GM12801 (cell line): ENCODE measurements around the gene KLHL5.

Experiments used
- CTCF ChIP-seq: IDR thresholded peaks from one replicate; pipeline ENCODE4 v1.5.1; 2011; ENCODE audit warnings: control low read depth; ENCODE audit not compliant: insufficient read length; ENCODE audit errors: extremely low read depth

The KLHL5 gene

GRCh38 chr4:39133623-39134022 is 71.6 kb downstream of the KLHL5 start:
- TF ChIP-seq CTCF = no peak

- no peak for TF ChIP-seq CTCF
Observed at GRCh38 chr4:39134683-39135306, 72.8 kb downstream of the KLHL5 start.

DNA sequence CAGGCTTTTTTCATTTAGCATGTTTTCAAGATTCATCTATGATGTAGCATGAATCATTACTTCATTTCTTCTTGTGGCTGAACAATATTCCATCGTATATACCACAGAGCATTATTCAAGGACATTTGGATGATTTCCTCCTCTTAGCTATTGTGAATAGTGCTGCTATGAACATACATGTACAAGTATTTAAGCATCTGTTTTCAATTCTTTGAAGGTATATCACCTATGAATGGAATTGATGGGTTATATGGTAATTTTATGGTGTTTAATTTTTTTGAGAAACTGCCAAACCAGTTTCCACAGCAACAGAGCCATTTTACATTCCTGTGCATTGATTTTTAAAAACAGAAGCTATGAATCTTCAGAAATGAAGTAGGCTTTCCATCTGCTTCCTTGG is 84.2 kb downstream of the KLHL5 start:
- TF ChIP-seq CTCF = no peak

DNA sequence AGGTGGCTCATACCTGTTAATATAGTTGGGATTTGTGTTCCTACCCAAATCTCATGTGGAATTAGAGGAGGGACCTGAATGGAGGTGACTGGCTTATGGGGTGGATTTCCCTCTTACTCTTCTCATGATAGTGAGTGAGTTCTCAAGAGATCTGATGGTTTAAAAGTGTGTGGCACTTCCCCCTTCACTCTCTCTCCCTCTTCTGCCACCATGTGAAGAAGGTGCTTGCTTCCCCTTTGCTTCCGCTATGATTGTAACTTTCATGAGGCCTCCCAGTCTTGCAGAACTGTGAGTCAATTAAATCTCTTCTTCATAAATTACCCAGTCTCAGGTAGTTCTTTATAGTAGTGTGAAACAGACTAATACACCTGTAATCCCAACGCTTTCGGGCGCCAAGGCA is 92.0 kb downstream of the KLHL5 start:
- no peak for TF ChIP-seq CTCF

DNA sequence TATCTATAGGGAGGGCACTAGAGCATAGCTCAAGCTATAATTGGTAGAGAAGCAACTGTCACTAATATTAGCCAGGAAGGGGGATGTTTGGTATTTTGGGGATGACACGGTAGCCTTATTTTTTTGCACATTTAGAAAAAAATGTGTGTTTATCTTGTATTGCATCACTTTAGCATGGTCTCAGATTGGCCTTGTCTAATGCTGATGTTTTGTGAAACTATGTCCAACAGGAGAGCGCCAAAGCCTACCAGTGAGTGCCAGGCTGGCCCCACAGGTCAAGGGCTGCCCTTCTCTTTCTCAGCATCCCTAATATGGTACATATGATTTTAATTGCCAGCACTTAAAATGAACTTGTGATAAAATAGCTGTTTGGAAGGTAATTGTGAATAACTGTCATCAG is 95.5 kb downstream of the KLHL5 start:
- TF ChIP-seq CTCF = no peak

GRCh38 chr4:39166177-39166576 is 104.1 kb downstream of the KLHL5 start:
- no peak for TF ChIP-seq CTCF

DNA sequence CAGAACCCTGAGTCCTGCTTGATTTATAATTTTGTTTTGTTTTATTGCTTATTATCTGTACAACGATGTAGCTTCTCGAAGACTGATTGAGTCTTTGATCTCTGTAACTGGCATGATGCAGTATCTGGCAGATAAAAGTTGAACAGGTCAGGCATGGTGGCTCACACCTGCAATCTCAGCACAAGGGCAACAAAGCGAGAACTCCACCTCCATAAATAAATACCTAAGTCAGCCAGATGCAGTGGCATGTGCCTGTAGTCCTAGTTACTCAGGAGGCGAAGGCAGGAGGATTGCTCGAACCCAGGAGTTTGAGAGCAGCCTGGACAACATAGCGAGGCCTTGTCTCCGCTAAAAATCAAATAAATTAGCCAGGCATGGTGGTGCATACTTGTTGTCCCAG is 104.6 kb downstream of the KLHL5 start:
- no peak for TF ChIP-seq CTCF
